Measurements from ENCODE around the gene FARS2. TPM values are rescaled to one million over a fixed set of nuclear protein-coding genes. Genes with fewer than 3 reads are reported as not detected.
A peak's percentile ranks its signal among the peaks of the same experiment; 100 is the strongest.

FARS2 gene
- total and polyA plus RNA-seq, 2 donors (not counting 1 experiment from before 2014, with no cell fraction given), result 33.0 to 35.5 TPM

GRCh38 chr6:5427586-5427985 lies 166.3 kb downstream of the FARS2 start:
- ChIA-PET POLR2A (no interaction called here), CTCF (no interaction called here)
- Mint-ChIP-seq H3K27me3 (no peaks in the 10 kb centered on the region), H3K4me1 (peaks cover 6% of the 10 kb centered on the region), H3K27ac (peak overlapping the region; percentile 3), H3K4me3 (peak overlapping the region; percentile 27), H3K9me3 (ENCODE audit: insufficient read depth) (no peaks in the 10 kb centered on the region)
- ATAC-seq (ENCODE audit: low read depth) (no peak), DNase-seq (no peak)
- intact Hi-C loops (cut with micrococcal nuclease), result no loop called here
- Histone ChIP-seq H4K20me1 (ENCODE audit: control insufficient read depth, insufficient read depth, low read length, poor library complexity, severe bottlenecking) (no peaks in the 10 kb centered on the region), H3K4me1 (ENCODE audit: control insufficient read depth in 2 of 2, insufficient read depth in 2 of 2, low read length in 2 of 2) (no peaks in the 10 kb centered on the region), H3K36me3 (replicated peaks in 1 of 2; ENCODE audit: control extremely low read depth in 1 of 2, control insufficient read depth in 1 of 2, extremely low read depth in 1 of 2, insufficient read depth in 2 of 2, low read length in 1 of 2) (peaks cover 0 to 4% of the 10 kb centered on the region in 2 experiments), H3K27me3 (replicated peaks in 1 of 4; ENCODE audit: control extremely low read depth in 1 of 4, control insufficient read depth in 3 of 4, insufficient read depth in 4 of 4, low read length in 3 of 4) (no peaks in the 10 kb centered on the region), H3K4me2 (replicated peaks; ENCODE audit: low read depth, low read length, poor library complexity, severe bottlenecking) (no peak overlapping the region), H3K9me3 (ENCODE audit: control extremely low read depth in 1 of 3, control insufficient read depth in 2 of 3, insufficient read depth in 1 of 3, low read length in 2 of 3) (no peaks in the 10 kb centered on the region), H3K79me2 (ENCODE audit: control insufficient read depth, insufficient read depth, low read length) (peaks cover 11% of the 10 kb centered on the region), H3K4me3 (ENCODE audit: control extremely low read depth in 1 of 5, extremely low read depth in 1 of 5, insufficient read depth in 1 of 5, low read depth in 2 of 5, low read length in 4 of 5) (no peak overlapping the region), H2AFZ (ENCODE audit: insufficient read depth, low read depth, low read length, poor library complexity, severe bottlenecking) (no peak overlapping the region), H3K9ac (ENCODE audit: low read length) (no peak overlapping the region), H3K27ac (ENCODE audit: low read length in 2 of 2) (no peak overlapping the region)
- TF ChIP-seq CTCF (IDR thresholded peaks at IDR 0.05) (no peak), EZH2 (IDR thresholded peaks at IDR 0.05; ENCODE audit: borderline replicate concordance, insufficient read depth, low read depth, low read length, poor library complexity, severe bottlenecking) (no peak)
- WGBS (ENCODE audit: insufficient coverage), result 71% methylated on average over 4 of the region's 5 CpGs

- TF ChIP-seq EZH2 (IDR thresholded peaks at IDR 0.05; ENCODE audit: borderline replicate concordance, insufficient read depth, low read depth, low read length, poor library complexity, severe bottlenecking) (no peak), CTCF (IDR thresholded peaks at IDR 0.05) (no peak)
- CTCF ChIA-PET, result no interaction called here
- no CpG with 5 or more reads among the region's 1 CpG for WGBS (ENCODE audit: insufficient coverage)
Observed at GRCh38 chr6:5433324-5433723, 172.0 kb downstream of the FARS2 start.

More at GRCh38 chr6:5433324-5433723, 172.0 kb downstream of the FARS2 start:
- Mint-ChIP-seq H3K27ac (no peak overlapping the region), H3K4me1 (no peaks in the 10 kb centered on the region), H3K4me3 (no peak overlapping the region), H3K27me3 (no peaks in the 10 kb centered on the region), H3K9me3 (ENCODE audit: insufficient read depth) (peaks cover 5% of the 10 kb centered on the region)
- Histone ChIP-seq H4K20me1 (ENCODE audit: control insufficient read depth, insufficient read depth, low read length, poor library complexity, severe bottlenecking) (no peaks in the 10 kb centered on the region), H3K9ac (ENCODE audit: low read length) (no peak overlapping the region), H2AFZ (ENCODE audit: insufficient read depth, low read depth, low read length, poor library complexity, severe bottlenecking) (no peak overlapping the region), H3K4me2 (replicated peaks; ENCODE audit: low read depth, low read length, poor library complexity, severe bottlenecking) (no peak overlapping the region), H3K36me3 (replicated peaks in 1 of 2; ENCODE audit: control extremely low read depth in 1 of 2, control insufficient read depth in 1 of 2, extremely low read depth in 1 of 2, insufficient read depth in 2 of 2, low read length in 1 of 2) (peaks cover 2 to 13% of the 10 kb centered on the region in 2 experiments), H3K27me3 (replicated peaks in 1 of 4; ENCODE audit: control extremely low read depth in 1 of 4, control insufficient read depth in 3 of 4, insufficient read depth in 4 of 4, low read length in 3 of 4) (no peaks in the 10 kb centered on the region), H3K9me3 (ENCODE audit: control extremely low read depth in 1 of 3, control insufficient read depth in 2 of 3, insufficient read depth in 1 of 3, low read length in 2 of 3) (peaks cover 0 to 3% (median 2%) of the 10 kb centered on the region in 3 donors), H3K27ac (ENCODE audit: low read length in 2 of 2) (no peak overlapping the region), H3K79me2 (ENCODE audit: control insufficient read depth, insufficient read depth, low read length) (peaks cover 5% of the 10 kb centered on the region), H3K4me1 (ENCODE audit: control insufficient read depth in 2 of 2, insufficient read depth in 2 of 2, low read length in 2 of 2) (no peaks in the 10 kb centered on the region), H3K4me3 (ENCODE audit: control extremely low read depth in 1 of 5, extremely low read depth in 1 of 5, insufficient read depth in 1 of 5, low read depth in 2 of 5, low read length in 4 of 5) (no peak overlapping the region)
- no peak for ATAC-seq (ENCODE audit: low read depth)
- POLR2A ChIA-PET, result no interaction called here
- no peak for DNase-seq
- intact Hi-C loops (cut with micrococcal nuclease), result no loop called here
